ENCODE results near the gene GFPT2.

- TF ChIP-seq CTCF (conservative IDR thresholded peaks at IDR 0.05; ENCODE audit: low read depth, low read length) (no peak), EZH2 (IDR thresholded peaks at IDR 0.05; ENCODE audit: borderline replicate concordance, low read depth, low read length, poor library complexity, severe bottlenecking) (no peak)
These were observed 5.4 kb downstream of the GFPT2 start for GRCh38 chr5:180347702-180348101.

All from A673 (cell line).